GM19468 (cell line): Measurements from ENCODE around the gene CTRL.

ENCODE experiments used
- ATAC-seq: cut with Tn5 transposase; IDR thresholded peaks from one replicate; pipeline ENCODE4 v1.9.1; 2021; ENCODE audit warnings: mild to moderate bottlenecking, moderate library complexity, moderate number of reproducible peaks; ENCODE audit not compliant: unreplicated experiment; ENCODE audit errors: extremely low read depth

CTRL gene

DNA sequence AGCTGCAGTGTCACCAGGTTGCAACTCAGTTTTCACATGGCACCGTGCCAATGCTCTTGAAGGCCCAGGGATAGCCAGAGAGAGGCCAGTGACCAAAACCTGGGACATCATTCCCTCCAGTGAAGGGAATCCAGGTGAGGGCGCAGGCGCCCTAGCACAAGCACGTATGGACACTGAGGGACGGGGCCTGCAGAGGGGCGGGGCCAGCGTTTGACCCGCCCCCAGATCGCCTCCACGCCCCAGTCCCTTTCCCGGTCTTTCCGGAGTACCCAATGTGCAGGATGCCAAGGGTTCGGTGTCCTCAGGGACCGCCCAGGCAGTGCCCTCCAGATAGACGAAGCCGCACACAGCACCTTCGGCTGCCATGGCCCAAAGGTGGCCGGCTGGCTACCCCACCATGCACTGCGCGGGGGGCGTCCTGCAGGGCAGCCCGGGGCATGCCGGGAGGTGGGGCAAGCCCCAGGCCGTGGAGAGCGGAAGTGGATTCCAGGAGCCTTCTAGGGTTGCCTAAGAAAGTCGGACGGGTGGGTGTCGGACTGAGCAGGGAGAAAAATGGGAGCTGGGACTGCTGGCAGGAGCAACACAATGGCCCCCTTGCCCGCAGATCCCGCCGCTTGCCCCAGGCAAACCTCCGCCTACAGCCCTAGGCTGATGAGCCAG is 32.1 kb upstream of the CTRL start:
- no peak for ATAC-seq

DNA sequence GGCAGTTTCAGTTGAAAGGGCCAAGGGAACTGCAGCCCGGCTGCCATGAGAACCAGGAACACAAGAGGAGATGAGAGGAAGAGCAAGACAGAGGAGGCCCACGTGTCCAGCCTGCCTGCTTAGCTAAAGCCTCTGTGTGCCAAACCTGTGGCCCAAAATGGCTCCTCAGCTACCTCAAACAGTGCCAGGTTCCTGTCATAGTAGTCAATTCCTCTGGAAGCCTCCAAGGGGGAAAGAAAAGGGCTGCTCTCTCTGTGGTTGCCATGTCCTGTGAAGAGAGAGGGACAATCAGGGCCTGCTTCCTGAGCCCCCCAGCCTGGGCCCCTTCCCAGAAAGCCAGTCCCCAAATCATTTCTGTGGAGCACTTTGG is 31.6 kb upstream of the CTRL start:
- ATAC-seq = no peak

DNA sequence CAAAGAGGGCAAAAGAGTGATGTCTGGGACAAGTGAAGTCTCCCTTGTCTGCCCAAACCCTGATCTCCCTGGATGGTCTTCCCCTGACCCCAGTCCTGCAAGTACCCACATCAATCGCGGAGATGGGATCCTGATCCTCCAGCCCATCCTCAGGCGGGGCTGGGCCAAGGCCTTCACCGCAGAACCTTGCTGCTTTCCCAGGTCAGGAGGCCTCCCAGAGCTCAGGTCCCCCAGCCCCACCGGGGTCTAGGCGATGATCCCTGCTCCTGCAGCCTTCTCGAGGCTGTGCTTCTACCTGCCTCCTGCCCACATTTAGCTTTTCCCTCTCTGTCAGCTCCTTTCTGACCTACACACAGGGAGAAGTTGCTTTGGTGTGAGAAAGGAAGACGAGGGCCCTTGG is 30.5 kb upstream of the CTRL start:
- ATAC-seq = no peak

DNA sequence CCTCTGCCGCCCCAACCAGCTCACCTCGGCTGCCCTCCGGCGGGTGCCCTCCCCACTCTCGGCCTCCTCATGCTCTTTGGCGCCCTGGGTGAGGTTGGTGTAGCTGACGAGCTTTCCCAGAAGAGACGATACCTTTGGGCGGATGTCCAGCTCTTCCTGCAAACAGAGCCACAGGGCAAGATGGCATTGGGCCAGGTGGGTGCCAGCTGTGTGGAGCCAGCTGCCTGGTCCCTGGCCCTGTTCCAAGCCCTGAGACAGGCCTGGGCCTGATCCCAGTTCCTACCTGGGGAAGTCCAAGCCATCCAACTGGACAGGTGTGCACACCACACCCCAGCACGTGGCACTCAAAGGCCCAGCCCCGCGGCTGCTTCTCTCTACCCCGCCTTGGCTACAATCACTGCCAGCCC is 29.9 kb upstream of the CTRL start:
- no peak for ATAC-seq

DNA sequence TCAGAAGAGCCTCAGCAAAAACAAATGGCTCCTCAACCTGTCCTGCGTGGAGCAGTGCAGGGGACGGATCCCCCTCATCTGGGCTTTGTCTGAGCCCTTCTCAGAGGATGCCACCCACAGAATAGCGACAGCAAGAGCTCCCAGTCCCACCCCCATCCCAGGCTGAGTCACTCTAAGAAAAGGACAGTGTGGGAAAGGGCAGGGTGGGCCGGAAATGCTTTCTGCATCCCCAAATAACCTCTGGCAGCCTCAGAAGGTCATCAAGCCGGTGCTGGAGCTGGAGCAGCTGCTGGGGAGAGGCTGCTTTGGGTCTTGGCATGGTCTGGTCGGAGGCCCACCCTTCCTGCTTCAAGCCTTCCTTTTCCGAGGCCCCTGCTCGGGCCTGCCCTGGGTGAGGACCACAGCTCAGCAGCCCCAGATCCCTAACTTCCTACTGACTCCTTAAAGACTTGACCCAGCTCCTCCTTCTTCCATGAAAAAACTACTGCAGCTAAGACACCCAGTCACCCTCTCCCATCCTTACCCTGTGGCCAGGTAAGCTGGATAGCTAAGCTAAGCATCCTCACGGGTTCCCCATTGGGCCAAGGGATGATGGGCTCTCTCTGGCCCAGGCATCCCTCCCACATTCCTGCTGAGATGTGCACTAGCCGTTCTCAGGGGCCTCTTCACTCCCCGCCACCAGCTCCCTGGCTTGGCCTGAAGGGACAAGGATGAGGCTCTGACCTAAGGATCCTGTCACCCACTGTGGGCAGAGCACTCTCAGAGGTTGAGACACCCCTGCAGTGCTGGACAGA is 28.1 kb upstream of the CTRL start:
- no peak for ATAC-seq

DNA sequence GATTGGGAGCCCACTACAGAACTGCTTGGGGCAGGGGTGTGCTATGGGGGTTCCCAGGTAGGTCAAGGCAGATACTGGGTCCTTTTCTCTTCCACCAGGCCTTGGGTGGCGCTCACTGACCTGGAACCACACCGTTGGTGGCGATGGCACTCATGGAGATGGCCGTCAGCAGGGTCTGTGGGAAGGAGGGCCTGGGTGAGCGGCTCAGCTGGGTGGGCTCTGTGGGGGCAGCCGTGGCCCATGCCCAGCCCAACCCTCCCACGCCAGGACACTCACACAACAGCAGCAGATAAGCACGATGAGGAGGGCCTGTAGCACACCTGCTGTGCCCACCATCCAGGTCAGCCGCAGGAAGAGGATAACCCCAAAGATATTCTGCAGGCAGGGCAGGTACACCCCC is 26.0 kb upstream of the CTRL start:
- no peak for ATAC-seq

DNA sequence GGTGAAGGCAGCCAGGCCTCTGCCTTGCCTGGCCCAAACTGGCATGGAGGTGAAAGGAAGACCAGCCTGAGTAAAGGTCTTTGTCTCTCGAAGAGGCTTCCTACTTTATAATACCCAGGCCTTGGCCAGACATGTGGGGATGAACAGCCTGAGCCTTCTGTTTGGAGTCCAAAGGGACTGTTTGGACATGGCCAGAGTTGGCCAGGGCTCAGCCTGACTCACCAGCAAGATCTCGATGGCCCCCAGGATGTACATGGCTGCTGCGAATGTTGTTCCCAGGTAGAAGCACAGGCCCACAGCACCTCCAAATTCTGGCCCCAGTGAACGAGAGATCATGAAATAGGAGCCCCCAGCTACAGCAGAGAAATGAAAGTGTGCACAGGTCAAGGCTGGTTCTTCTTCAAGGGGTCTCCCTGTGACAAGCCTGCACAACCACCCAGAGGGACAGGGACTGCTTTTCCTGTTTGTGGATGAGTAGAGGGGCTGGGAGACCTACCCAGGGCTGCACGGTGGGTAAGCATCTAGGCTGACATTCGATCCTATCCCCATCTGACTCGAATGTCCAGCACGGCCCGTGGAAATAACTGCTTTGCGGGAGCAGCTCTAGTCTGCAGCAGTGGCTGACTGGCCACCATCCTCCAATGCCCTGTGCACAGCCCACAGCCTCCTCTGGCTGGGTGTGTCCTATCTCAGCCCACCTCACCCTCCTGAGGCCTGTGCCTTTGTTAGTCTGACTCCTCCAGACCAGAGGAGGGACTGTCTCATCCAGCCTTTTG is 22.9 kb upstream of the CTRL start:
- ATAC-seq = no peak

DNA sequence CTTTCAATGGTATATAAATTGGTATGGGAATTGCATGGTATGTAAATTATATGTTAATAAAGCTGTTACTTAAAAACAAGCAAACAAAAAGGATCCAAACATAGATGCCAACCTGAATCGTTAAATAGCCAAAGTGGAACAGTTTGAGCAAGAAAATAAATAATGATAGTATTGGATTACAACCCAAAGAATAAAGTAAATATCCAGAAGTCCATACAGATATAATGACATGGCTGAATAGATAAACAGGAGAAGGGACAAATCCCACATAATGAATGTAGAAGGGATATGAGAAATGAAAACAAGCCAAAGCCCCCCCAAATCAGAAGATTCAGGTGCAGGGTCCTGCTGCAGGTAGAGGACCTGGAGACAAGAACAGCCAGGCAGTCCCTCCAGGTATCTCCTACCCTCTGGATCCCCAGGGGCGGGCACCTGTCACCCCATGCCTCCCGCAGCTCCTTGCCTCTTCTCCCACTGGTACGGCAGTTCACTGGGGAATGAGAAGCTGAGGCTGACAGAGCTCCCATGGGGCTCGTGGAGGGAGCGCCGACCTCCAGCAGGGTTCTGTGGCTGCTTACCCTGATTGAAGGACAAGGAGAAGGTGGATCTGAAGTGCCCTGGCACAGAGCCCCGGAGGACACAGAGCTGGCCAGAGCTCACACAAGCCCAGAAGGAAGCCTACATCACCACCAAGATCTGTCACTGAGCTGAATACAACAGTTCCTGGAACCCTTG is 22.1 kb upstream of the CTRL start:
- no peak for ATAC-seq

DNA sequence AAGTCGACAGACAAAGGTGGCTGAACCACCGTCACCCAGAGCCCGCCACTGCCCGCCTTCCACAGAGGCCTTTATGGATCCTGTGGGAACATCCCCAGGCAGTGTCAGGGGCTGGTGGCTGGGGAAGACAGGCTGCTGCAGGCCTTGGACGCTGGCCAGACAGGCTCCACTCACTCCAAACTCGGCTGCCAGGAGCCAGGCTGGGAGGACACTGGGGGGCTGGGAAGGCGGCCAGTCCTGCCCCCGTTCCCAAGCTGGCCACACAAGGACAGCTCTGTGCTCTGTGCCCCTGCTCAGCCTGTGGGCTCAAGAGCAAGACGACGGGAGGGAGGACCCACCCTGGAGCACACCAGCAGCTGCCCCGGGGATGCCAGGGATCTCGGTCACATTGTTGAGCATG is 19.8 kb upstream of the CTRL start:
- ATAC-seq = no peak

DNA sequence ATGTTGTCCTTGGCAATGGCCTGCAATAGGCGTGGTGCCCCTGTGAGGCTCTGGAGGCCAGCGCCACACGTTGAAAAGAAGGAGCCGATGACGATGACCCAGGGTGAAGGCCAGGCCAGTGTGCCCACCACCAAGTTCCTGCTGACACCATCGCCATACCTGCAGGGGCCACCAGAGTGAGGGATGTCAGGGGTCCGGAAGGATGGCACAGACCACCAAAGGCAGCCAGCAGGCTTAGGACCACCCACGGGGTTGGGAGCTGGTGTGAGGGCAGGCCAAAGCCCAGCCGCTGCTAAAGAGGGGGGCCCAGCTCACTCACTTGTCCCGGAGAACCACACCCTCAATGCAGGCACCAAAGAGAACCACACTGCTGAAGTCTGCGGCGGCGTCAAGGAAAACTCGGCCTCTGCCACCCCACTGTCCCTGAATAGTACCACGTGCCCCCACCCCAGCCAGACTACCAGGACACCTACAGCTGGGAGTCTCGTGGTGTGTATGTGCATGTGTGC is 18.7 kb upstream of the CTRL start:
- ATAC-seq = no peak

DNA sequence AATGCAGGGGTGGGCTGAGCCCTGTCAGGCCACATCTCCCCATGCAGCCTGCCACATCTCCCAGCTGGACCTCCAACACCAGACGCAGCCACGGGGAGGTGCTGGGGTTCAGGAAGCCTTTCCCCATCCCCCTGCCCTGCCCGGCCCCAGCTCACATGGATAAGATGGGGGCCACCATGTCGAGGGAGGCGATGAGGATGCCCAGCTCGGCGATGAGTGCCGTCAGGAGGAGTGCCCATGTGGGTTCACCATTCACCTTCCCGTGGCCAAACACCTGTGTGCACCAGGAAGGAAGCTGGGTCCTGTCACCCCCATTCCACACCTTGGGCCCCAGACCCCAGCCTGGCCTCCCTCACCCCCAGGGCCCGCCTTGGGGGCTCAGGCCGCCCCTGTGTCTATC is 18.0 kb upstream of the CTRL start:
- ATAC-seq = no peak

DNA sequence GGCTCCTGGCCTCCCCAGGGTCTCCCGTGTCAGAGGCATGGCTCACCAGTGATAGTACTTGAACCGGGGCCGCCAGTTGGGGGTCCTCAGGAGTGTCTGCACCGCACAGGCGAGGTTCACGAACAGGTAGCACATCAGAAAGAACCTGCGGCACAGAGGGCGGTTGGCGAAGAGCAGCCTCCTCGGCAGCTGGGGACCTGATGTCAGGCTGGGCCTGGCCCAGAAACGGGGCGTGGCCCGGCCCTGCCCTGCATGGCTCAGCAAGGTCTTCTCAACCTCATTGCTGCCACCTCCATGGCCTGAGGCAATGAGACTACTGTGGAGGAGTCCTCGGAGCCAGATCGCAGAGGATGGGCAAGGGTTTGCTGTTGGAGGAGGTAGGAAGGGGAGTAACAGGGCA is 16.4 kb upstream of the CTRL start:
- ATAC-seq = no peak

DNA sequence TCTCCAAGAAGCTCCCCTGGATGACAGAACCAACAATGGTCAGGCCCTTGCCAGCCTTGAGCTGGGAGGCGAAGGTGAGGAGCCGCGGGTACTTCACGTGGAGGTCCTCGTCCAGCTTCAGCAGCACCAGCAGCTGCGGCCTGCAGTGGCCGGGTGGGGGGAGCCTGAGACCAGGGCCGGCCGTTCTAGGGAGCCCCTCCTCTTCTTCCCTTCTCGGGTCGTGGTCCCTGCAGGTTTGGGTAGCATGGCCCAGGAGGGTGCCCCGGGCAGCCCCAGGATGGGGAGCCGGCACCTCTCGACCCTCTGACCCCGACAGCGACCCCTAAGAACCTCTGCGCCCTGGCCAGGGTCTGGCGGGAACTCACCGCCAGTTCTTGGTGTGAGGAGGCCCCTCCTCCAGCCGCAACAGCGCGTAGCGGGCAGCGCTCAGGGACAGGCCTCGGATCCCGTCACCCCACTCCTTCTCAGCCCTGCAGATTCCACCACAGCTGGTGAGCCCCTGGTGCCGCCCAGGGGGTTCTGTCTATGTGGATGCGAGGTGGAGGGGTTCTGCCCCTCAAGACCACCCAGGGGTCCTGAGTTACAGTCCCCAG is 15.4 kb upstream of the CTRL start:
- no peak for ATAC-seq

DNA sequence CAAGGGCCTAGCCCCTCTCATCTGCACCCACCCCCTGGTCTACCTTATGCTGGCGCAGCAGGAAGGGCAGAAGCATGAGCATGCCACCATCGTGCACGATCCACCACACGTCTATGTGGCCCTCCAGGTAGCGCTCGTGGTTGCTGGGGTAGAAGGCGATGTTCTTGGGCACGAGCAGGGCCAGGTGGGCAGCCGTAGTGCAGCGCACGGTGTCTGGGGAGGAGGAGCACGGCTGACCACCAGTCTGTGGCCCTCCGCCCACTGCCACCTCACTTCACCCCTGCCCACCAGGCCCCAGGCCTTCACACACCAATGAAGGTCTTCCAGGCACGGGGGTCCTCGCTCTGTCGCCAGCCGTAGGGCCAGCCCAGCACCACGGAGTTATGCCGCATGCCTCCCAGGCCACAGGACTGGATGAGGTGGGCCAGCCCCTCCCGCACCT is 14.5 kb upstream of the CTRL start:
- no peak for ATAC-seq

DNA sequence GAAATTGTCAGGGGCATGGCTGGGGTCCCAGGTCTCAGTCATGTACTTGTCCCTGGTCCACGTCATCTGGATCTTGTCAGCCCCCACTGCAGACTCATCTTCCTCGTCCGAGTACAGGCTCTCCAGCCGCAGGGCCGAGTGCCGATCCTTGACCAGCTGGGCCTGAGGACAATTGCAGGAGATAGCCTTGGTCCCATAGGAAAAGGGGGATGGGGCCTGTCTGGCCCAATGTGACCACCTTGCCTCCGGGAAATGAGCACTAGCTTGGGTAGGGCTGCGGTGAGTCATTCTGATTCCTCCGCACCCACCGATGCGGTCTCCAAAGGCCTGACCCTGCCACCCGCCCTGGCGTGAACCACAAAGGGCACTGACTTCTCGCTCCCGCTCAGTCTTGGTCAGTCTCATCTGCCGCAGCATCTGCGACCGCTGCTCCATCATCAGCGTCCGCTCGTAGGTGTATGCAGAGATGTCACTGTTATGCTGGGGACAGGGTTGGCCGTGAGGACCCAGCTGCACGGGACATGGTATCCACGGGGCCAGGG is 13.8 kb upstream of the CTRL start:
- ATAC-seq = no peak

DNA sequence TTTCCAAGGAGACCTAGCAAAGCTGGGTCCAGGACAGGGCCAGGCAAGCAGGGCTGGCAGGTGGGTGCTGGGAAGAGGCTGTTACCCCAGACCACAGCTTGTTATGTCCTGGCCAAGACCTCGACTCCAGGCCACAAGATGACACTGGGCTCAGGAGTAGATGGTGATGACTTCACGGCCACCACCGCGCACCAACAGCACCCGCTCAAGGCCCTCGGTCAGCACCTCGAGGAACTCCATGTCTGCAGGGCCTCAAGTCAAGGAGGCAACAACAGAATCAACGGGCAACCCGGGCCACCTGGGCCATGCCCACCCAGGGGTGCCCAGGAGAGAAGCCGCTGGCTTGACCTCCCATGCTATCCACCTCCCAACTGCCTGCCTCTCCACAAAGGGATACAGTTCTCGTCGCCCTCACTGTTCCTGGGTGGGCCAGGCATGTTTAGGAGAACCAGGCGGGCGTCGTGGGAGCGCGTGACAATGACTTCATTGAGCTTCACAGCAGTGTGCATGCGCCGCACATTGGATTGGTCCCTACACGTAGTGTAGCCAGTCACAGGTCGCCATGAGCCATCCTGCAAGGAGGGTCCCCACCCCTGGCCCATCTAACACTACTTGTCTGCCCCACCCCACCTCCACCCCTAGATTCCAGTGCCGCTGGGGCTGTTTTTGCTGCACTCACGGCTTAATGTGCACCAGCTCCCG is 13.2 kb upstream of the CTRL start:
- no peak for ATAC-seq

DNA sequence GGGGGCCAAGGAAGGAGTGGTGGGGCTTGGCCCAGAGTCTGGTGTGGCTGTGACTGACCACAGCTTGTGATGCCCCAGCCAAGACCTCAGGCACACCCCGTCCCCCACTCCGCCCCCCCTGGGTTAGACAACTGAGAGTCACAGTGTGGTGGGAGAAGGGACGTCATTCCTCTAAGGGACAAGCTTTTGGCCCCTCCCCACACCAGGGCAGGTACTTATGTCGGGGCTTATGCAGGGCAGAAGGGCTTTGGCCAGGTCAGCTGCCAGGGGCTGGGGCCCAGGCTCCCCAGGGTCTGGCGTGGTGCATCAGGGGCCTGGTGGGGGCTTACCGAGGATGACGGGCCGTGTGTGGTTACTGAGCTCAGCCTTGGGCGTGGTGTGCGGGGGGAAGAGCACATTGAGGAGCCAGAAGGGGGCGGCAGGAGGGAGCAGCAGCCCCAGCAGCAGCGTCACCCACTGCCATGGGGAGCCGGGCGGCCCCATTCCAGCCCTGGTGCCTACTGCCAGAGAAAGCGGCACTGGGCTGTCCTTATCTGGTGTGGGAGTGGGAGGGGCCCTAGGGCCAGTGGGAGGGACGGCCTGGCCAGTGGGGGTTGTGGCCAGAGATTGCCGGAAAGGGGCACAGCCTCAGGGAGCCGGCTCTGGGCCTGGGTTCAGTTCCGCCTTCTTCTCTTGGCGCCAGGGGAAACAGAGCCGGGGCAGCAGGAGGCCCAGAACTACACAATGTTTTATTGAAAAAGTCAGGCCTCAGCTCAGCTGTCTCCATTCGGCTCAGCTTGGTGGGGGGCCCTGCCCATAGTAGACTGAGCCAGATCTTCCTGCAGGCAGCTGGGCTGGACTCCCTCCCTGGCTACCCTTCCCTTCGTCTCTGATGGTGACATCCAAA is 12.2 kb upstream of the CTRL start, which contains the start of gene LCAT:
TSS of gene LCAT (minus strand) at position 502 of the 886 bp plus-strand sequence. CDS start at position 483, 19 bp downstream.
- ATAC-seq = no peak

DNA sequence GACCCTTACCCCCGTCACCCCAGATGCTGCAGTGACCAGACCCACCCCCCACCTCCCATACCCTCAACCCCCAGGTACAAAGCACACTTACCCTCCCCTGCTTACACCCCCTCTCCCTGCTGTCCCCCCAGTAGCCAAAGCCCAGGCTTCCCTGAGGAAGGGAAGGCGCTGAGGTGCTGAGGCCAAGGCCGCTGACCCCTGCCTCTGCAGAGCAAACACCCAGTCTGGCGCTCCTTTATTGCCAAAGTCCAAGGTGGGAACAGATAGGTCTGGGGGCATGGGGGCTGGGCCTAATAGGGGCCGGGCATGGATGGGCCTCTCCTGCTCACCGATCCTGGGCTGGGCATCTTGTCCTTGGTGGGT is 11.6 kb upstream of the CTRL start:
- no peak for ATAC-seq
